ENCODE measurements around the gene ZNF586.

Gene ZNF586

DNA sequence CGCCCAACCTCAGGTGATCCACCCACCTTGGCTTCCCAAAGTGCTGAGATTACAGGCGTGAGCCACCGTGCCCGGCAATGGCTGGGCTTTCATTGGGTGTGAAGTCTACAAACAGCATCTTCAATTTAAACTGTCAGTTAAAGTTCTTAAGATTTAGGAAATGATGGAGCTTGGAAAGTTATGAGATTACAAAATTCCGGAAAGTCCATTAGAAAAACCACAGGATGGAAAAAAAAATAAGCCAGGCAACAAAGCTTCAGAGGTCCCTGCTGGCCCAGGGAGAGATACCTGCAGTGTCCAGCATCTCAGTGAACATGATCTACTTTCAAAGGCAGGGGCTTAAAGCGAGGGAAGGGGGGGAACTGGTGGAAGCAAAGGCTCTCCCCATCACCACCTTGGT, 56.0 kb downstream of the ZNF586 start:
- DNase-seq = no peak

DNA sequence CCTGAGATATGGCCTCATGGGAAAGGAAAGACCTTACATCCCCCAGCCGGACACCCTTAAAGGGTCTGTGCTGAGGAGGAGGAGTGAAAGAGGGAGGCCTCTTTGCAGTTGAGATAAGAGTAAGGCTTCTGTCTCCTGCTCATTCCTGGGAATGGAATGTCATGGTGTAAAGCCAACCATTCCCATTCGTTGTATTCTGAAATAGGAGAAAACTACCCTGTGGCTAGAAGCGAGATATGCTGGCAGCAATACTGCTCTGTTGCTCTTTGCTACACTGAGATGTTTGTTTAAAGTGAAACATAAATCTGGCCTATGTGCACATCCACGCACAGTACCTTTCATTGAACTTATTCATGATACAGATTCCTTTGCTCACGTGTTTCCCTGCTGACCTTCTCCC, 59.8 kb downstream of the ZNF586 start:
- no peak for DNase-seq

DNA sequence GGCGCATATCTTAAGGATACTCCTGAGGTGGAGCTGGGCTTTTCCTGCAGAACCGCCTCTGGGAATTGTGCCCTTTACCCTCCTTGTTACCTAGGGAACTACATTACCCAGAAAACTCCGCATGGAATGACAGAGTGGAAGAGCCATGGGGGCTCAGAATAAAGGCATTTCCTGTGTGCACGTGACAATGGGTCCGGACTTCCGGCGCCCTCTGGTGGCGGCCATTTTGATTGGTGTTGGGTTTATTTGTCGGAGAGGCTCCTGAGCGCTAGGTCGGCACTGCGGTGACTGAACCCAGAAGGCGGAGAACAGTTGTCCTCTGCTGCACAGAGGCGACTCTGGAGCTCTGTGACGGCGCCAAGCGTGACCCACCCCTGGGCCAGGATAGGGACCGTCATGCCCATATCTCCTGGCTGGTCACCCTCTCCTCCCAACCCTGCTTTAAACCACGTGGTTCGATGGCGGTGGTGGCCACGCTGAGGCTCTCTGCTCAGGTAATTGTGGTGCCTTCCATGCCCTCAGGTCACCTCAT, 60.7 kb downstream of the ZNF586 start, which contains the start of gene ZNF587B:
Gene ZNF587B, plus strand, starts transcription at position 229 of the 532 bp plus-strand sequence. Its CDS starts 230 bp downstream, at position 459.
- peak; percentile 45 to 52 for DNase-seq
